Measurements from ENCODE around the gene PRRX2.

PRRX2 gene

GRCh38 chr9:129665389-129665775, at the start of gene PRRX2:
Gene PRRX2, plus strand, starts transcription at chr9:129665647. Its CDS starts 221 bp downstream, at chr9:129665868.
- Mint-ChIP-seq H3K4me1 (ENCODE audit: low read depth) (peaks cover 7% of the 10 kb centered on the region), H3K4me3 (peak within 1 kb of the TSS; percentile 55), H3K27ac (no peak within 1 kb of the TSS), H3K27me3 (peaks cover 35% of the 10 kb centered on the region), H3K9me3 (no peaks in the 10 kb centered on the region), H3K36me3 (ENCODE audit: low read depth) (no peaks in the 10 kb centered on the region)
- DNase-seq: peak; percentile 57

GRCh38 chr9:129617167-129617566, 48.3 kb upstream of the PRRX2 start:
- H3K4me3 Mint-ChIP-seq: no peak overlapping the region
- peaks cover 30% of the 10 kb centered on the region for H3K27me3 Mint-ChIP-seq
- no peak for DNase-seq
- H3K4me1 Mint-ChIP-seq (ENCODE audit: low read depth): peaks cover 6% of the 10 kb centered on the region
- H3K9me3 Mint-ChIP-seq: no peaks in the 10 kb centered on the region
- no peaks in the 10 kb centered on the region for H3K36me3 Mint-ChIP-seq (ENCODE audit: low read depth)
- no peak overlapping the region for H3K27ac Mint-ChIP-seq

- no peaks in the 10 kb centered on the region for H3K9me3 Mint-ChIP-seq
- peaks cover 17% of the 10 kb centered on the region for H3K4me1 Mint-ChIP-seq (ENCODE audit: low read depth)
- peak; percentile 49 for DNase-seq
- no peaks in the 10 kb centered on the region for H3K36me3 Mint-ChIP-seq (ENCODE audit: low read depth)
- H3K27me3 Mint-ChIP-seq: peaks cover 28% of the 10 kb centered on the region
- peak overlapping the region; percentile 31 for H3K4me3 Mint-ChIP-seq
- H3K27ac Mint-ChIP-seq: no peak overlapping the region
Observed at GRCh38 chr9:129619787-129620668, 45.4 kb upstream of the PRRX2 start.

GRCh38 chr9:129620669-129621295, 44.7 kb upstream of the PRRX2 start, which contains the start of gene C9orf50:
Gene C9orf50, minus strand, starts transcription at chr9:129621101. Its CDS starts 527 bp downstream, at chr9:129620574.
- Mint-ChIP-seq H3K27ac (no peak within 1 kb of the TSS), H3K27me3 (peaks cover 28% of the 10 kb centered on the region), H3K36me3 (ENCODE audit: low read depth) (no peaks in the 10 kb centered on the region), H3K4me3 (peak within 1 kb of the TSS; percentile 18), H3K9me3 (no peaks in the 10 kb centered on the region), H3K4me1 (ENCODE audit: low read depth) (peaks cover 23% of the 10 kb centered on the region)
- DNase-seq: no peak

GRCh38 chr9:129623331-129623730, 42.1 kb upstream of the PRRX2 start:
- peaks cover 40% of the 10 kb centered on the region for H3K4me1 Mint-ChIP-seq (ENCODE audit: low read depth)
- H3K27me3 Mint-ChIP-seq: peaks cover 27% of the 10 kb centered on the region
- H3K36me3 Mint-ChIP-seq (ENCODE audit: low read depth): peaks cover 24% of the 10 kb centered on the region
- H3K4me3 Mint-ChIP-seq: no peak overlapping the region
- H3K27ac Mint-ChIP-seq: no peak overlapping the region
- no peaks in the 10 kb centered on the region for H3K9me3 Mint-ChIP-seq
- no peak for DNase-seq

GRCh38 chr9:129624168-129624759, 41.2 kb upstream of the PRRX2 start:
- Mint-ChIP-seq H3K27me3 (peaks cover 21% of the 10 kb centered on the region), H3K27ac (peak overlapping the region; percentile 81), H3K36me3 (ENCODE audit: low read depth) (peaks cover 33% of the 10 kb centered on the region), H3K4me3 (peak overlapping the region; percentile 84), H3K4me1 (ENCODE audit: low read depth) (peaks cover 49% of the 10 kb centered on the region), H3K9me3 (no peaks in the 10 kb centered on the region)
- peak; percentile 83 for DNase-seq

GRCh38 chr9:129624947-129625346, 40.5 kb upstream of the PRRX2 start:
- H3K27ac Mint-ChIP-seq: peak overlapping the region; percentile 91
- DNase-seq: no peak
- peak overlapping the region; percentile 84 for H3K4me3 Mint-ChIP-seq
- H3K4me1 Mint-ChIP-seq (ENCODE audit: low read depth): peaks cover 54% of the 10 kb centered on the region
- peaks cover 40% of the 10 kb centered on the region for H3K36me3 Mint-ChIP-seq (ENCODE audit: low read depth)
- H3K27me3 Mint-ChIP-seq: peaks cover 16% of the 10 kb centered on the region
- H3K9me3 Mint-ChIP-seq: no peaks in the 10 kb centered on the region

- H3K4me1 Mint-ChIP-seq (ENCODE audit: low read depth): peaks cover 62% of the 10 kb centered on the region
Observed at GRCh38 chr9:129626079-129626624, 39.3 kb upstream of the PRRX2 start, which contains the start of gene NTMT1. Gene NTMT1, plus strand, starts transcription at chr9:129626163. Its CDS starts 6,541 bp downstream, at chr9:129632704.

GRCh38 chr9:129626625-129627284, 38.7 kb upstream of the PRRX2 start:
- H3K4me1 Mint-ChIP-seq (ENCODE audit: low read depth): peaks cover 68% of the 10 kb centered on the region
- peak; percentile 65 for DNase-seq
- peaks cover 3% of the 10 kb centered on the region for H3K27me3 Mint-ChIP-seq
- H3K27ac Mint-ChIP-seq: peak overlapping the region; percentile 88
- peaks cover 58% of the 10 kb centered on the region for H3K36me3 Mint-ChIP-seq (ENCODE audit: low read depth)
- H3K4me3 Mint-ChIP-seq: peak overlapping the region; percentile 84
- H3K9me3 Mint-ChIP-seq: no peaks in the 10 kb centered on the region

More at GRCh38 chr9:129626079-129626624, 39.3 kb upstream of the PRRX2 start, which contains the start of gene NTMT1:
- Mint-ChIP-seq H3K4me3 (peak within 1 kb of the TSS; percentile 84), H3K36me3 (ENCODE audit: low read depth) (peaks cover 52% of the 10 kb centered on the region), H3K9me3 (no peaks in the 10 kb centered on the region), H3K27ac (peak within 1 kb of the TSS; percentile 91), H3K27me3 (peaks cover 9% of the 10 kb centered on the region)
- peak; percentile 97 for DNase-seq

GRCh38 chr9:129627556-129628440, 37.6 kb upstream of the PRRX2 start:
- H3K27ac Mint-ChIP-seq: peak overlapping the region; percentile 88
- H3K9me3 Mint-ChIP-seq: no peaks in the 10 kb centered on the region
- no peaks in the 10 kb centered on the region for H3K27me3 Mint-ChIP-seq
- H3K4me1 Mint-ChIP-seq (ENCODE audit: low read depth): peaks cover 78% of the 10 kb centered on the region
- DNase-seq: no peak
- peak overlapping the region; percentile 84 for H3K4me3 Mint-ChIP-seq
- H3K36me3 Mint-ChIP-seq (ENCODE audit: low read depth): peaks cover 69% of the 10 kb centered on the region

GRCh38 chr9:129628709-129629108, 36.7 kb upstream of the PRRX2 start:
- H3K4me1 Mint-ChIP-seq (ENCODE audit: low read depth): peaks cover 77% of the 10 kb centered on the region
- peak overlapping the region; percentile 87 for H3K27ac Mint-ChIP-seq
- H3K4me3 Mint-ChIP-seq: peak overlapping the region; percentile 84
- peaks cover 78% of the 10 kb centered on the region for H3K36me3 Mint-ChIP-seq (ENCODE audit: low read depth)
- DNase-seq: no peak
- no peaks in the 10 kb centered on the region for H3K9me3 Mint-ChIP-seq
- H3K27me3 Mint-ChIP-seq: no peaks in the 10 kb centered on the region

GRCh38 chr9:129629251-129629820, 36.1 kb upstream of the PRRX2 start:
- peak overlapping the region; percentile 87 for H3K27ac Mint-ChIP-seq
- H3K4me1 Mint-ChIP-seq (ENCODE audit: low read depth): peaks cover 73% of the 10 kb centered on the region
- peak overlapping the region; percentile 84 for H3K4me3 Mint-ChIP-seq
- no peaks in the 10 kb centered on the region for H3K9me3 Mint-ChIP-seq
- peaks cover 83% of the 10 kb centered on the region for H3K36me3 Mint-ChIP-seq (ENCODE audit: low read depth)
- DNase-seq: no peak
- no peaks in the 10 kb centered on the region for H3K27me3 Mint-ChIP-seq

Measured in activated T-cell treated with anti-CD3 and anti-CD28 coated beads, Interleukin-2, amount 50 U/mL, for 24 hours (primary cell).